Mucosa of descending colon (tissue), 3 donors: ENCODE data around the gene HSFY1. TPM values are rescaled to one million over a fixed set of nuclear protein-coding genes. Genes with fewer than 3 reads are reported as not detected.
"Not testable (repeated sequence)": the region's sequence is repeated elsewhere in the genome, so short reads cannot be mapped to it uniquely, and the experiment has no call there.

Experiments
- ATAC-seq: fragments of 200-7000 bp; cut with Tn5 transposase; one replicate; pipeline ENCODE4 v1.9.1; 2020; ENCODE audit warnings: mild to moderate bottlenecking, moderate library complexity
- DNase-seq, 3 donors: peaks; one replicate each; pipeline ENCODE4 v3.0.0-alpha.2; 2020
- H3K36me3 ChIP-seq: fragments of 200-600 bp; one replicate; pipeline ENCODE4 v1.8.0; 2021; ENCODE audit warnings: low read depth, mild to moderate bottlenecking
- H3K4me1 ChIP-seq: fragments of 200-600 bp; one replicate; pipeline ENCODE4 v1.8.0; 2021; ENCODE audit warnings: low read depth, mild to moderate bottlenecking
- H3K4me3 ChIP-seq: fragments of 200-600 bp; one replicate; pipeline ENCODE4 v1.8.0; 2021; ENCODE audit warnings: mild to moderate bottlenecking
- H3K9me3 ChIP-seq: fragments of 200-600 bp; one replicate; pipeline ENCODE4 v1.8.0; 2021; ENCODE audit warnings: mild to moderate bottlenecking
- intact Hi-C, 2 donors: fragments of 100-400 bp; cut with DNase I in 1 of 2; cut with micrococcal nuclease in 1 of 2; formaldehyde crosslinking; loops; one replicate each; pipeline versions ENCODE4 v1.11.0 to v1.11.1; 2022; cut with DNase I, micrococcal nuclease
- long read RNA-seq, 2 donors: library from polyadenylated mRNA; unstranded; transcript quantifications; one replicate each; pipeline ENCODE4 v2.0.0, GENCODE V29; 2019 to 2021
- total RNA-seq, 3 donors: library from RNA; stranded (reverse); fragmentation: NEBNext Ultra II Directional in 2 of 3; extraction: Animal tissue kit (Norgen Biotek cat#: 25700) in 2 of 3; gene quantifications; one replicate each; pipeline versions ENCODE4 v1.2.1 to v1.2.4, GENCODE V29; 2021 to 2023
- donor health status: DM: no; HTN: no; CAD: no; lungs with moderate emphysema.
- donor health status: DM: no; HTN: no; CAD: no.
- donor health status: DM: no; HTN: yes; CAD: no.

Gene HSFY1
- not detected for total RNA-seq
- long read RNA-seq, donor 1, result 0 reads
- long read RNA-seq, donor 2, result 0 reads

- DNase-seq, H3K9me3 ChIP-seq, H3K4me1 ChIP-seq, H3K36me3 ChIP-seq, ATAC-seq, H3K4me3 ChIP-seq, intact Hi-C loops: not testable (repeated sequence)
Observed at GRCh38 chrY:18546420-18546819, at the start of gene HSFY1. Gene HSFY1, plus strand, starts transcription at chrY:18546720. Its CDS starts 68 bp downstream, at chrY:18546788.

GRCh38 chrY:18504266-18504665, 42.3 kb upstream of the HSFY1 start:
- ATAC-seq, intact Hi-C loops: not testable (repeated sequence)

GRCh38 chrY:18530995-18531655, 15.4 kb upstream of the HSFY1 start:
- intact Hi-C loops, ATAC-seq, H3K9me3 ChIP-seq, H3K36me3 ChIP-seq, H3K4me1 ChIP-seq, H3K4me3 ChIP-seq, DNase-seq: not testable (repeated sequence)

More at GRCh38 chrY:18504266-18504665, 42.3 kb upstream of the HSFY1 start:
- not testable (repeated sequence) for H3K4me3 ChIP-seq, DNase-seq, H3K36me3 ChIP-seq, H3K4me1 ChIP-seq, H3K9me3 ChIP-seq

- intact Hi-C loops, H3K4me1 ChIP-seq, ATAC-seq, H3K36me3 ChIP-seq, H3K4me3 ChIP-seq, H3K9me3 ChIP-seq, DNase-seq: not testable (repeated sequence)
Observed at GRCh38 chrY:18538952-18539351, 7.6 kb upstream of the HSFY1 start.

- DNase-seq, intact Hi-C loops, H3K4me3 ChIP-seq, H3K9me3 ChIP-seq, H3K36me3 ChIP-seq, ATAC-seq, H3K4me1 ChIP-seq: not testable (repeated sequence)
Observed at GRCh38 chrY:18553132-18553531, 6.6 kb downstream of the HSFY1 start.

- H3K9me3 ChIP-seq, intact Hi-C loops, H3K4me3 ChIP-seq, ATAC-seq, DNase-seq, H3K36me3 ChIP-seq, H3K4me1 ChIP-seq: not testable (repeated sequence)
Observed at GRCh38 chrY:18565915-18566314, 19.4 kb downstream of the HSFY1 start.

Other genes starting within 250 kb of the HSFY1 start
- gene HSFY2, start 227.0 kb downstream of the HSFY1 start, total RNA-seq, result under 1 TPM in 1 of 3 donors, not detected in 2; 0.57 TPM